CD4-positive, alpha-beta T cell treated with Interleukin-15 for 4 hours (primary cell): ENCODE measurements around the gene GRID1.
"Not testable (repeated sequence)": the region's sequence is repeated elsewhere in the genome, so short reads cannot be mapped to it uniquely, and the experiment has no call there.

Source experiments
- DNase-seq: peaks from one replicate; pipeline ENCODE4 v3.0.0-alpha.2; 2020; ENCODE audit warnings: low spot score

Gene GRID1

DNA sequence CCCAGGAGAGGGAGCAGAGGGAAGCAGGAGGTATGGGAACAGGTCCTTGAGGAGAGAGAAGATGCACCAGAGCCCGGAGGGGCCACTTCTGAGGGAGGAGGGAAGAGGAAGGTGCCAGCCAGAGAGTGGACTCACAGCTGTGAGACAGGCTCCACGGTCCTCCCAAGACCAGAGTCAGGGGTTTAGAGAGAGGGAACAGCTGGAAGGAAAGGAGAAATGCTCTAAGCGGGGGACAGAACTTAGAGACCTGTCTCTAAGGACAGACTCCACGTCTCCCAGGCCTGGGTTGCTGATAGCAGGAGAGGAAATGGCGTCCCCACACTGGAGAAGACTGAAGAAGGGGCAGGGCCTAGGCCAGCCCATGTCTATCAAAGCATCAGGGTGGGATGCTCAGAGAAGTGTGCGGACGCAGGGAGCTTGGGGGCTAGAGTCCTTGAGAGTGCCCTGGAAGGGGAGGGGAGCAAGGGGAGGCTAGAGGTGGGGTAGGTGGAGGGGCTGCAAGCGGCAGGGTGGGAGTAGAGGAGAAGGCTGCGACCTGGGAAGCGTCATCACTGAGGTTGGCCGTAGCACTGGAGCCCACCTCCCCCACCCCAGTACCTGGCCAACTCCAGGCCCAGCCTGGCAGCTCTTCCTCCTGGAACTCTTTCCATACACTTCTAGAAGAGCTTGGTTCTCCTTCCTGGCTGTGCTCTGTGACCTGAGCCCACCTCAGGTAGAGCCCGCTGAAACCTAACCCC is 25.6 kb upstream of the GRID1 start:
- no peak for DNase-seq

DNA sequence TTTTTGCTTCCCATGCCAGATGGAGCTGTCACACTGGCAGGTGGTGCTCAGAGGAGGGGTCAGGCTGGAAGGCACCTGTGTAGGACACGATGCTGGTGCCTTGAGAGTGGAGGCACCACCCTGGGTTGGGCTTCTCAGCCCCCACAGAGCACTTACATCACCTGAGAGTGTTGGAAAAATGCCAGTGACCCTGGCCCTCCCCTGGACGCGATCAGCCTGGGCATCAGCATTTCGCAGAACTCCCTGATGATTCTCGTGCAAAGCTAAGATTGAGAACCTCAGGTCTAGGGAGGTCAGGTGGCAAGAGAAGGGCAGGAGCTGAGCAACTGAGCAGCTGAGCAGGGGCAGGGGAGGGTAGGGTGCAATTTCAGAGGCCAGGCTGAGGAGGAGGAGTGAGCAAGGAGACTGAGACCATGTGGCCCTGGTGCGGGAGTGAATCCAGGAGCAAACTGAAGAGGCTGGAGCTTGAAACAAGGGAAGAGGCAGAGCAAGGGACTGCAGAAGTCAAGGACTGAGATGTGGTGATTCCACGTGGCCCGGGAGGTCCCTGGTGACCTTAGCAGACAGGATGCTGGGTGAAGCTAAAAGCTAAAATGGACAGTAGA is 24.7 kb upstream of the GRID1 start:
- DNase-seq = no peak

GRCh38 chr10:86390337-86391120 is 23.9 kb upstream of the GRID1 start:
- DNase-seq = no peak

DNA sequence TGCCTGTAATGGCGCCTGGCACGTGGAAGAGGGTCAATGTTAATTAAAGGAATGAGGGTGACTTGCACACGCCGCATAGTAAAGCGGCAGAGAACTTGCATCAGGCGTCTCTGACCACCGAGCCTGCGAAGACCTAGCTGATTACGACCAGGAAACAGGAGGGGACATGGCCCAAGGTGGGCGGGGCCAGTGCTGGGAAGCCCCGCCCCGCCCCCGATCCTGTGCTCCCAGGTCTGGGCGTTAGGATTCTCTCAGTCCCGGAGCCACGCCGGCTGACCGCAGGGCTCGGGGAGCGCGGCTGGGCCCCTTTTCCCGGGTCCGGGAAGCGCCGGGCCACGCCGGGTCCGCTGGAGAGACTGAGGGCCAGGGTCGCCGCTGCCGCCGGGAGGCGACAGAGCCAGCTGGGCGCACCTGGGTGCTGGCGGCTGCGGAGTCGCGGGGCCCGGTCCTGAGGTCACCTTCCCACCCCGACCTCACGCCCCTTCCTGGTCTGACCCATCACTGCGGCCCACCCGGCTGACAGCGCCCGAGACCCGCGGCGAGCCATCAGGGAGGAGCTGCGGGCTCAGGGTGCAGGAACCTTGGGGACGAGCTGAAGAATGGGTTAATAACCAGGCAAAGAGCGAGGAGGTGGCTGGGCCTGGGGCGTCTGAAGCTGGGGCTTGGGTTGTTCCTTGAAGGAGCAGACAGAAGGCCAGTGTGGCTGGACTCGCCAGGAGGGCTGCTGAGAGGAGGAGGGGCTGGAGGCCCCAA is 23.0 kb upstream of the GRID1 start:
- DNase-seq = no peak

- DNase-seq = not testable (repeated sequence)
These were observed 22.5 kb upstream of the GRID1 start for GRCh38 chr10:86389109-86389440.

DNA sequence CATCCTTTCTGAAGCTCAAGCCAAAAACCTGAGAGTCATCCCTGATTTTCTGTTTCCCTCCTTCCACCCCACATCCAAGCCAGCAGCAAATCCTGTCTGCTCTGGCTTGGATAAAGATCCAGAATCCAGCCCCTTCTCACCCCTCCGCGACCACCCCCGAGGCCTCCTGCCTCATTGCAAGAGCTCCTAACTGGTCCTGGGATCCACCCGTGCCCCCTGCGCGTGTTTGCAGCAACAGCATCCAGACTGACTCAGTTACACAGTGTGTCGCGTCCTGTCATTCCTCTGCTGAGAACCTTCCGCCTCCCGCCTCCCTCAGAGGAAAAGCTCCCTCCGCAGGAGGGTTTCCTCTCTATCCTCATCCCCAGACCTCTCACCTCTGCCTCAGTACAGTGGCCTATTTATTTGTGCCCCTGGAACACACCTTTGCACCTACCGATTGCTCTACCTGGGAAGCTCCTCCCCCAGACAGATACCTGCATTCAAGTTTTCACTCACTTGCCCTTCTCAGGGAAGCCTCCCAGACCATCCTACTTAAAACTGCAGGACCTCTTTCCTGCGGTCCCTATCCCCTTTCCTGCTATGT is 21.6 kb upstream of the GRID1 start:
- no peak for DNase-seq

DNA sequence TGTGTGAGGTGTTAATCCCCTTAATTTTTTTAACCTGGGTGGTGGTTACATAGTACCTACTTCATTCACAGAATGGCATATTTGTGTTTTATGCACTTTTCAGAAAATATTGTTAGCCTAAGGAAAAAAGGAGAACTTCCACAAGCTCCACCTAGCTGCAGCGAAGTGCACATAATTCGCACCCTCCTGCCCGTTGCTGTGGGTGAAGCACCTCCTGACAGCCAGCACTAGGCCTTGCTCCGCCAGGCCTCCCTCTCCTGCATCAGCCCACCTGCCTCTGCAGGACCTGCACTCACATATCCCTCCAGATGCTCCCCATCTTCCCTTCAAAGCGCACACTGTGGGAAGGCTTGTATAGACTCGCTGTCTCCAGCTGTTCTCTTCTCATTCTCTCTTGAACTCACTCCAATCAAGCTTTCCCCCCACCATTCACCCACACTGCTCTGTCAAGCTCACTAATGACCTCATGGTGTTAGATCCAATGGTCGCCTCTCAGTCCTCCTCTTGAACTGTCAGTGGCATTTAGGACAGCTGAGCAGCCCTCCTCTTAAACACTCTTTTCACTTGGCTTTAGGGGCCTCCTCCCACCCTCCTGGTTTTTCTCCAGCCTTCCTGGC is 20.7 kb upstream of the GRID1 start:
- DNase-seq = no peak

- no peak for DNase-seq
These were observed 19.2 kb upstream of the GRID1 start for GRCh38 chr10:86385806-86386205.

GRCh38 chr10:86377797-86378146 is 11.2 kb upstream of the GRID1 start:
- no peak for DNase-seq

DNA sequence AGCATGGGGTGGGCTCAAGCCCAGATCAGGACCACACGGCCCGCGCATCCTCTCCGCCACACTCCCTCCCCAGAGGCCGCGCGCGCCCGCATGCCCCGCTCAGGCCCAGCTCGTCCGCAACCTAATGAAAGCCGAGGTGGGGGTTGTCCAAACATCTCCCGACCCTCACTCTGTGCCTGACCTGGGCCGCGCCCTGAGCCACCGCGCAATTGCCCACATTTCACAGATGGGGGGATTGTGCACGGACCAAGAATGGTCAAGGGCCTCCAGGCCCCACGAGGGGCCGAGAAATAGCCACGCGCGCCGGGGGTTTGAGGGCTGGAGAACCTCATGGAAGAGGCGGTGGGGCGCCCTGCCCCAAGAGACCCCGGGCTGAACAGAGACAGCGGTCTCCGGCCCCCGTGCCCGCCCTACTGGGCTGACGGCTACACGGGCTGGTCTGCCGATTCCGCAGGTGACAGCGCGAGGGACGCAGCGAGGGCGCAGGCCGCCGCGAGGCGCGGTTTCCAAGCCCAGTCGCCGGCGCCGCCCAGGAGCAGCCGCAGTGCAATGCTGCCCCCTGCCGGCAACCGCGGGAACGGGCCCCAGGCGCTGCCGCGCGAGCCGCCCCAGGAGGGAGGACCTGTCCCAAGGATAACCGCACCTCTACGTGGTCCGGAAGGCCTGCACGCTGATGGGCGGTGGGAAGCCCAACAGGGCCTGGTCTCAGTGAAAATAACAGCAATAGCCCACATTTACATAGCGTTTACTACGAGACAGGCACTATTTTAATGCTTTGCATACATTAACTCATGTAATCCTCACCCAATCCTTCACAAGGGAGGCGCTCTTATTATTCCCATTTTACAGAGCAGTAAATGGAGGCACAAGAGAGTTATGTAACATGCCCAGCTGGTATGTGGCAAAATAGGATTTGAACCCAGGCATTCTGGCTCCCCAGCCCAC is 10.5 kb upstream of the GRID1 start:
- peak; percentile 79 for DNase-seq

DNA sequence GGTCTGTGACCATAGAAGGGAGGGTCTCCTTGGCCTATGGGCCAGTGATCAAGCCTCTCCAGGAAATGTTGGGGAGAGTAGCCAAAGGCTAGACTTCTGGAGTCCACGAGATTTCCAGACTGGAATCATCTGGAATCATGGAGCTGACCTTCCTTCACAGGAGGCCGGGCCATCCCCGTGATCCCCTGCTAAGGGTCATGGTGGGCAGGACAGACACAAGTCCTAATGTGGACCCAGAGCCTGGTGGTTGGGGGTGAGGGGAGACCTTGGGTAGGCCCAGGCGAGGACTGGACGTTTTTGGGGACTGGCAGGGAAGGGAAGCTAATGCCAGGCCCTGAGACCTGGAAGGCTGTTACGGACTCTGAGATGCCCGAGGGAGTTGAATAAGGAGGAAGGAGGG is 9.8 kb upstream of the GRID1 start:
- DNase-seq = no peak

GRCh38 chr10:86375204-86375603 is 8.6 kb upstream of the GRID1 start:
- no peak for DNase-seq

DNA sequence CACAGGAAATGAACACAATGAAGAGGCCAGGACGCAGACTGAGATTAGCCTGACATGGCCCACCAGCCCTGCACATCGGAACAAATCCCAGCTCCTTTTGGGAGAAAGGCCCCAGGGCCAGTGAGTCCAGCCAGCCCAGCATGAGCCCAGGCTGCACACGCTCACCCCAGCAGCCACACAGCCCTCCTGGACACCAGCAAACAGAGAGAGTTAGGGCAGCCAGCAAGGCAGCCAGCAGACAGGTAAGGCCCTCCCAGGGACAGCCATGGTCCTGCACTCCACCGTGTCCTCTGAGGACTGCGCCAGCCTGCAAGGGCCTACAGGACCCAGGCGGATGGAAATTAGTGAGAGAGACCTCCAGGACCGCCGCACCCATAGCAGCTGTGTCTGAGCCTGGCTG is 8.1 kb upstream of the GRID1 start:
- DNase-seq = no peak

DNA sequence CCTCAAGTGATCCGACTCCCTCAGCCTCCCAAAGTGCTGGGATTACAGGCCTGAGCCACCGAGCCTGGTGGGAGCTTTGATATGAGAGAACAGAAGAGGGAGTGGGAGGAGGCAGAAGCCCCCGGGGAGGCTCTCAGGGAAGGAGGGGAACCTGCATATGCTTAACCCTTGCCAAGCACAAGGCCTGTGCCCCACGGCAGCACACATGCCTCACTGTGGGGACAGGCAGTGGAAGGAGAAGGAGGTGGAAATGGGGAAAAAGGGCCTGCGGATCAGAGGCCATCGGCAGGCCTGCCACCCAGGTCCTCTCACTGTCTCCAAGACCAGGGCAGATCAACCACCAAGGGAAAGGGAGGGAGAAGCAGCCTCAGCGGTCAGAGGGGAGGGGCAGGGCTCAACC is 7.2 kb upstream of the GRID1 start:
- no peak for DNase-seq

- no peak for DNase-seq
These were observed 6.7 kb upstream of the GRID1 start for GRCh38 chr10:86373251-86373650.

DNA sequence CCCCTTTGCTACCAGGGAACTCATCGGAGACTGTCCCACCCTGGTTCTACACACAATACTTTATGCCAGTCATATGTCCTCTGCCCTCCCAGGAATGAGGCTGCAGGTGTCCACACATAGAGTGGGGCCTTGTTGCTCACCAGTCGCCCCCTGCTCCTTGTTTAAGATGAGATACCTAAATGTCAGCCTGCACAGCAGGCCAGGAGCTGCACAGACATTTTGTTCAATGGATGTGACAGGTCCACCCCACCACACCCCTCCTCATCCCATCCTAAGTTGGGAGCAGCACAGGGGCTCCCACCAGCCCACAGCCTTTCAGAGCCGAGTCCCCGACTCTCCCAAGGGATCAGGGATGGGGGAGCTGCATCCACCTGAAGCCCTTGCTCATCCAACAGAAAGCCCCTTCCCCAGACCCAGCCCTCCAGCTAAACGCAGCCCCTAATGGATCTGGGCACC is 6.2 kb upstream of the GRID1 start:
- no peak for DNase-seq

- no peak for DNase-seq
These were observed 5.7 kb upstream of the GRID1 start for GRCh38 chr10:86372119-86372783.

- DNase-seq = no peak
These were observed 5.1 kb upstream of the GRID1 start for GRCh38 chr10:86371691-86372090.

GRCh38 chr10:86371116-86371515 is 4.5 kb upstream of the GRID1 start:
- DNase-seq = no peak

- DNase-seq = no peak
These were observed 3.5 kb upstream of the GRID1 start for GRCh38 chr10:86370006-86370585.
